Dermis microvascular lymphatic vessel endothelial cell (primary cell): ENCODE results near the gene CCAR1. TPM values are rescaled to one million over a fixed set of nuclear protein-coding genes. Genes with fewer than 3 reads are reported as not detected.
"Not testable (repeated sequence)": the region's sequence is repeated elsewhere in the genome, so short reads cannot be mapped to it uniquely, and the experiment has no call there.

Experiments
- DNase-seq, 2 donors: peaks; one replicate each; pipeline versions ENCODE4 v3.0.0 to v3.0.0-alpha.2; 2010; ENCODE audit warnings: low read depth in 2 of 2
- total RNA-seq: library from RNA; depleted of rRNA; stranded (reverse); fragments of >200 nt; gene quantifications from 2 replicates; pipeline ENCODE4 v1.2.1, GENCODE V29; 2014

The CCAR1 gene
- total RNA-seq, 1 donor from 2014 or later = 20.7 TPM

GRCh38 chr10:68759967-68760366, 38.9 kb downstream of the CCAR1 start:
- DNase-seq = no peak

- not testable (repeated sequence) for DNase-seq
Measured at GRCh38 chr10:68767407-68767806, 46.4 kb downstream of the CCAR1 start.

GRCh38 chr10:68781613-68782574, 60.9 kb downstream of the CCAR1 start:
- DNase-seq = no peak

- no peak for DNase-seq
Measured at GRCh38 chr10:68784476-68784875, 63.4 kb downstream of the CCAR1 start.

GRCh38 chr10:68787813-68788212, 66.8 kb downstream of the CCAR1 start:
- no peak for DNase-seq

GRCh38 chr10:68790476-68790875, 69.4 kb downstream of the CCAR1 start:
- no peak for DNase-seq

GRCh38 chr10:68792115-68792514, 71.1 kb downstream of the CCAR1 start:
- peak; percentile 2 to 5 for DNase-seq

DNA sequence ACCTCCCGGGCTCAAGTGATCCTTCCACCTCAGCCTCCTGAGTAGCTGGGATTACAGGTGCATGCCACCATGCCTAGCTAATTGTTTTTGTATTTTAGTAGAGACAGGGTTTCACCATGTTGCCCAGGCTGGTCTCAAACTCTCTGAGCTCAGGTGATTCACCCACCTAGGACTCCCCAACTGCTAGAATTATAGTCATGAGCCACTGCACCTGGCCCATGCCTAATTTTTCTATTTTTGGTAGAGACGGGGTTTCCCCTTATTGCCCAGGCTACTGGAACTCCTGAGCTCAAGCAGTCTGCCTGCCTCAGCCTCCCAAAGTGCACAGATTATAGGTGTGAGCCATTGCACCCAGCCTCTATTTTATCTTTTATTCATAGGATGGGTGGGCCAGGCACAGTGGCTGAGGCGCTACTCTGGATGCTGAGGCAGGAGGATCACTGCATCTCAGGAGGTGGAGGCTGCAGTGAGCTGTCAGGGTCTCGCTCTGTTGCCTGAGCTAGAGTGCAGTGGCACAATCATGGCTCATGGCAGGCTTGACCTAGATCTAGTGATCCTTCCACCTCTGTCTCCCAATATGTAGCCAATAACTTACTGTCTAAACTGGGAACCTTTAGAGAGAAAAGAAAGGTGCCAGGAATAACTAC, 75.0 kb downstream of the CCAR1 start:
- DNase-seq = no peak

- no peak for DNase-seq
Measured at GRCh38 chr10:68796605-68797004, 75.6 kb downstream of the CCAR1 start.

GRCh38 chr10:68800211-68800610, 79.2 kb downstream of the CCAR1 start:
- DNase-seq = no peak

GRCh38 chr10:68804692-68805091, 83.7 kb downstream of the CCAR1 start:
- DNase-seq = no peak

DNA sequence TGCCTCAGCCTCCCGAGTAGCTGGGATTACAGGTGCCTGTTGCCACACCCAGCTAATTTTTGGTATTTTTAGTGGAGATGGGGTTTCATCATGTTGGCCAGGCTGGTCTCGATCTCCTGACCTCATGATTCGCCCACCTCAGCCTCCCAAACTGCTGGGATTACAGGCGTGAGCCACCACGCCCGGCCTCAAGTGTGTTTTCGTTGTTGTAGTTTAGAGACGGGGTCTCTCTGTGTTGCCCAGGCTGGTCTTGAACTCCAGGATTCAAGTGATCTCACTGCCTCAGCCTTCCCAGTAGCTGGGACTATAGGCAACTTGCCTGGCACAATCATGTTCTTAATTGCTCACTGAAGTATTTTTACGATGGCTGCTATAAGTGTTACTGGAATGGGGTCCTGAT, 89.8 kb downstream of the CCAR1 start:
- not testable (repeated sequence) for DNase-seq

DNA sequence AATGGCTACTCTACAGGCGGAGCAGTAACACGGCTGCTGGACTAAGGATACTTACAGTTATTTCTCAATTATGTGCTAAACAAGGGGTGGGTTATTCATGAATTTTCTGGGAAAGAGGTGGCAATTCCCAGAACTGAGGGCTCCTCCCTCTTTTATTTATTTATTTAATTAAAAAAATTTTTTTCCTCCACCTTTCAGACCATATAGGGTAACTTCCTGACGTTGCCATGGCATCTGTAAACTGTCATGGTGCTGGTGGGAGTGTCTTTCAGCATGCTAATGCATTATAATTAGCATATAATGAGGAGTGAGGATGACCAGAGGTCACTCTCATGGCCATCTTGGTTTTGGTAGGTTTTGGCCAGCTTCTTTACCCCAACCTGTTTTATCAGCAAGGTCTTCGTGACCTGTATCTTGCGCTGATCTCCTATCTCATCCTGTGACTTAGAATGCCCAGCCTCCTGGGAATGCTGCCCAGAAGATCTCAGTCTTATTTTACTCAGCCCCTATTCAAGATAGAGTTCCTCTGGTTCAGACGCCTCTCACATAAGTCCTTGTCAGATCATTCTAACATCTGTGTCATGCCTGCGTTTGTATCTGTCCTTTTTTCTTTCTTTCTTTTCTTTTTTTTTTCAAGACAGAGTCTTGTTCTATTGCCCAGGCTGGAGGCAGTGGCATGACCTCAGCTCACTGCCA, 90.4 kb downstream of the CCAR1 start:
- DNase-seq = no peak

GRCh38 chr10:68812420-68812819, 91.4 kb downstream of the CCAR1 start:
- DNase-seq = no peak

DNA sequence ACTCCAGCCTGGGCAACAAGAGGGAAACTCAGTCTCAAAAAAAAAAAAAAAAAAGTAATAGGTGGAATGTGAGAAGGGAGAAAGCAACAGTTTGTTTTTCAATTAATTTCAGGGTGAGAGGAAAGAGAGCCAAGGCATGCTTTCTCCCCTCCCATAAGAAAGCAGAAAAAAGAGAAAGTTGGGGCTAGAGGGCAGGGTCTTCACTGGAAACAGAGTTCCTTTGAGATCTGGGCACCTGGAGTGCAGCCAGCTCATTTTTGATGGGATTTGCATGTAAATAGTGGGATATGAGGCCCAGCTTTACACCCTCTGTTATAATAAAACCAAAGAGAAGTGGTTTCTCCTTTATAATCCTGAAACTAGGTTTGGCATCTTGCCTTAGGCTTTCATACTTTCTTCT, 92.5 kb downstream of the CCAR1 start:
- DNase-seq = no peak

DNA sequence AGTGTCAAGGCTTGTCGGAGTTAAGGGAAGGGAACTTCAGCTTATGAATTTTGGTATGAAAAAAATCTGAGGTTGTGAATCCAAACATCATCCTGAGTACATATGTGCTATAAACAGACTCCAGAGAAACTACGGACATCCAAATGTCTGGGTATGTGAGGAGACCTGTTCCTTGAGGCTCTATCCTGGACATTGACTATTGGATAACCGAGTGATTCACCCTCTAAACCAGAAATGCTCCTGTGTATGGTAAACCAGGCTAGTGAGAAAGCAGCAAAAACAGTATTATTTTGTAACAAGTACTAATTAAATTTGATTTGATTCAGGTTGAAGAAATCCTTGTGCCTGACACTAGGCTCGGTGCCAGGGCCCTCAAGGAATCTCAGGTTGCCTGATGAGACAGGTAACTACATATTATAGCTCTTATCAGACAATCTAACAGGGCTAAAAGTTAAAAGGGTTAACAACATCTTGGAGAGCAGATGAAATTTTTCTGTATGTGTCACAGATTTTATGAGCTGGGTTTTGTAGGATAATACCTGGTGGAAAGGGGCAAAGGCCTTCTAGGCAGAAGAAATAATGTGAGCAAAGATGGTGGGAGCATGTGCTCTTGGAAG, 95.9 kb downstream of the CCAR1 start:
- no peak for DNase-seq

DNA sequence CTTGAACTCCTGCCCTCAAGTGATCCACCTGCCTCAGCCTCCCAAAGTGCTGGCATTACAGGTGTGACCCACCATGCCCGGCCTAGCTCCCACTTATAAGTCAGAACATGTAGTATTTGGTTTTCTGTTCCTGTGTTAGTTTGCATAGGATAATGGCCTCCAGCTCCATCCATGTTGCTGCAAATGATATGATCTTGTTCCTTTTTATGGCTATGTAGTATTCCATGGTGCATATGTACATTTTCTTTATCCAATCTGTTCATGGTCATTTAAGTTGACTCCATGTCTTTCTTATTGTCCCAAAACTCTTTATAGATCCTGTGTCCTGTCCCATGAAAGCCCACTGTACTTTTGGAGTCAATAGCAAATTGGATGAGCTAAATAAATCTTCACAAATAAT, 99.3 kb downstream of the CCAR1 start:
- not testable (repeated sequence) for DNase-seq

DNA sequence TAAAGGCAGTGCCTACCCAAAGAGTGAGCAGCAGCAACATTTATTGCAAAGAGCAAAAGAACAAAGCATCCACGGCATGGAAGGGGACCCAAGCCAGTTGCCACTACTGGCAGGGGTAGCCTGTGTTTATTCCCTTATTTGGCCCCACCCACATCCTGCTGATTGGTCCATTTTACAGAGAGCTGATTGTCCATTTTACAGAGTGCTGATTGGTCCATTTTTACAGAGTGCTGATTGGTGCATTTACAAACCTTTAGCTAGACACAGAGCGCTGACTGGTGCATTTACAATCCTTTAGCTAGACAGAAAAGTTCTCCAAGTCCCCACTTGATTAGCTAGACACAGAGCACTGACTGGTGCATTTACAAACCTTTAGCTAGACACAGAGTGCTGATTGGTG, 101.6 kb downstream of the CCAR1 start:
- not testable (repeated sequence) for DNase-seq

- DNase-seq = peak; percentile 18 to 76
Measured at GRCh38 chr10:68826764-68827591, 105.9 kb downstream of the CCAR1 start, which contains the start of gene STOX1. STOX1 (plus strand) TSS chr10:68827531; CDS start chr10:68827624, 93 bp downstream.

DNA sequence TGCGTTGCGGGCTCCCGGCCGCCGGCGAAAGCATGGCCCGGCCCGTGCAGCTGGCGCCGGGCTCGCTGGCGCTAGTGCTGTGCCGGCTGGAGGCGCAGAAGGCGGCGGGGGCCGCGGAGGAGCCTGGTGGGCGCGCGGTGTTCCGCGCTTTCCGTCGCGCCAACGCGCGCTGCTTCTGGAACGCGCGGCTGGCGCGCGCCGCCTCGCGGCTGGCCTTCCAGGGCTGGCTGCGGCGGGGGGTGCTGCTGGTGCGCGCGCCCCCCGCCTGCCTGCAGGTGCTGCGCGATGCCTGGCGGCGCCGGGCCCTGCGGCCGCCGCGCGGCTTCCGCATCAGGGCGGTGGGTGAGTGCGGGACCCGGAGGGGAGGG, 106.5 kb downstream of the CCAR1 start:
- DNase-seq = not testable (repeated sequence)
